ENCODE measurements around the gene MTURN.

Gene MTURN

DNA sequence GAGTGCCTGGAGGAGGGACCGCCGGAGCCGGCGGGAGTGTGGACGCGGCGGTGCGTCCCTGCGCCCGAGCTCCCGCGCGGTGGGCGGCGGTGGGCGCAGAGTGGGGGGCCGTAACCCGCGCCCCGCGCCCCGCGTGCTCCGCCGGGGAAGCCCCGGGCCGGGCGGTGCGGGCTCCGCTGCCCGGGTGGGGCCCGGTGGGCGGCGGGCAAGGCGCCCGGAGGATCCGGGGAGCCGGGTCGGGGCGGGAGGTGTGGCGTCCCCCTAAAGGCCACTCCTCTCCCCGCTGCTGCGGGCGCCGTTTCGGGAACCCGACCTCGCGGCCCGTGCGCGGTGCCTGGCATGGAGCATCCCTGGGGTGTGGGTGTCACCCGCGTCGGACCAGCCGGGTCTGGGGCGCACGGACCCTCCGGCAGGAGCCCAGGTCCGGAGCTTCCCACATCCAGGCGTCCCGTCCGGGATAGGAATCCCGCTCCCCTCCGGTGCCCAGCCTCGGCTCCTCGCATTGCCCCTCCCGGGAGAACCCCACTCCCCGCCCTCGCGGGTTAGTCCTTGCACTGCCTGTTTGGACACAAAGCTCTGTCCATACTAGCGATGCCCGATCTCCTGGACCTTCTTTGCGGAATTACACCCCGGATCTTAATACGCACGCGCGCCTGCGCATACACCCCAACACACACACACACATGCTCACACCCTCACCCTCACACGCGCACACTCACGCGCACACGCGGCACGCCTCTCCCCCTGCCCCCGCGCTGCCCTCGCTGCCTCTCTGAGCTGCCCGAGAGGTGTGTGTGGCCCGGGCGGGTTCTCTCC, 723 bp downstream of the MTURN start:
- Histone ChIP-seq H2AFZ (ENCODE audit: low read depth, low read length, severe bottlenecking) (peak overlapping the region; percentile 93), H3K9me2 (replicated peaks; ENCODE audit: insufficient read depth, low read length) (no peaks in the 10 kb centered on the region), H3F3A (ENCODE audit: insufficient read depth) (0 out of 2 replicates have a peak, but pooled peaks cover 6% of the 10 kb centered on the region), H3K79me2 (ENCODE audit: insufficient read depth, low read length) (no peaks in the 10 kb centered on the region), H4K20me1 (ENCODE audit: low read depth, low read length) (no peaks in the 10 kb centered on the region), H3K4me2 (ENCODE audit: low read depth, low read length, poor library complexity, severe bottlenecking) (peak overlapping the region; percentile 87), H3K9ac (ENCODE audit: low read length) (peak overlapping the region; percentile 51), H3K36me3 (ENCODE audit: low read length) (no peaks in the 10 kb centered on the region), H3K4me3 (ENCODE audit: insufficient read depth, low read length, poor library complexity, severe bottlenecking) (peak overlapping the region; percentile 89), H3K9me3 (ENCODE audit: insufficient read depth, low read length) (no peaks in the 10 kb centered on the region), H3K27ac (ENCODE audit: low read depth, low read length) (no peak overlapping the region), H3K27me3 (ENCODE audit: low read length) (no peaks in the 10 kb centered on the region)
- peak; percentile 91; the same call in 1 of the 2 replicates for TF ChIP-seq EZH2phosphoT487 (conservative IDR thresholded peaks at IDR 0.05; ENCODE audit: low read length)
- TF ChIP-seq, protein P1, sequence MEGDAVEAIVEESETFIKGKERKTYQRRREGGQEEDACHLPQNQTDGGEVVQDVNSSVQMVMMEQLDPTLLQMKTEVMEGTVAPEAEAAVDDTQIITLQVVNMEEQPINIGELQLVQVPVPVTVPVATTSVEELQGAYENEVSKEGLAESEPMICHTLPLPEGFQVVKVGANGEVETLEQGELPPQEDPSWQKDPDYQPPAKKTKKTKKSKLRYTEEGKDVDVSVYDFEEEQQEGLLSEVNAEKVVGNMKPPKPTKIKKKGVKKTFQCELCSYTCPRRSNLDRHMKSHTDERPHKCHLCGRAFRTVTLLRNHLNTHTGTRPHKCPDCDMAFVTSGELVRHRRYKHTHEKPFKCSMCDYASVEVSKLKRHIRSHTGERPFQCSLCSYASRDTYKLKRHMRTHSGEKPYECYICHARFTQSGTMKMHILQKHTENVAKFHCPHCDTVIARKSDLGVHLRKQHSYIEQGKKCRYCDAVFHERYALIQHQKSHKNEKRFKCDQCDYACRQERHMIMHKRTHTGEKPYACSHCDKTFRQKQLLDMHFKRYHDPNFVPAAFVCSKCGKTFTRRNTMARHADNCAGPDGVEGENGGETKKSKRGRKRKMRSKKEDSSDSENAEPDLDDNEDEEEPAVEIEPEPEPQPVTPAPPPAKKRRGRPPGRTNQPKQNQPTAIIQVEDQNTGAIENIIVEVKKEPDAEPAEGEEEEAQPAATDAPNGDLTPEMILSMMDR (IDR thresholded peaks at IDR 0.05; ENCODE audit: insufficient read depth, low read length, poor library complexity, severe bottlenecking): no peak

DNA sequence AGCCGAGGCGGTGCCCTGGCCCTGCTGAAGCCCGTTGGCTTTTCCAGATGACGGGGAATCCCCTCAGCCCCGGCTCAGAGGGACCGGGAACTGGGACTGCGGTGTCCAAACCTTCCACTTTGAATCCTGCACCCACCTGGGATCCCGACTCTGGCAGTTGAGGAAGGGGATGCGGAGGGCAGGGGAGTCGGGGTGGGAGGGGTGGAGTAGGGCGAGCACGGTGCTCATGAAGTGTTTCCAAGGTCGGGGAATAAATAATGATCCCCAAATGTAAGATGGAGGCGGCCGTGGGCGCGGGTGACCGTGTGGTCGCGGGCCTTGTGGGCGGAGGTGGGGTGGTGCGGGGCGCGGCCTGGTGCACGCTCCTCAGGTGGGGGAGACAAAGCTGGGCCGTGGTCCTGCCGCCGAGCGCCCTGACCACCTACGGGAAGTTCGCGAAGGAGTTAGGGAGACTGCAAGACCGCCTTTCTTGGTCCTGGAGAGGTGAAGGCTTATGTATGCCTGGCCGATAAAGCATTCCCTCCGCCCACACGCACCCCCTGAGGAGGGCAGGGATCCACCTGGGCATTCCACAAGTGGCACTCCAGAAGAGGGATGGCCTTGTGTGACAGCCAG, 1.4 kb downstream of the MTURN start:
- peak overlapping the region; percentile 87 for H3K4me2 ChIP-seq (ENCODE audit: low read depth, low read length, poor library complexity, severe bottlenecking)
- peak overlapping the region; percentile 89 for H3K4me3 ChIP-seq (ENCODE audit: insufficient read depth, low read length, poor library complexity, severe bottlenecking)
- no peaks in the 10 kb centered on the region for H3K9me3 ChIP-seq (ENCODE audit: insufficient read depth, low read length)
- H3K36me3 ChIP-seq (ENCODE audit: low read length): no peaks in the 10 kb centered on the region
- no peaks in the 10 kb centered on the region for H3K27me3 ChIP-seq (ENCODE audit: low read length)
- no peak for TF ChIP-seq EZH2phosphoT487 (conservative IDR thresholded peaks at IDR 0.05; ENCODE audit: low read length)
- TF ChIP-seq, protein P1 (IDR thresholded peaks at IDR 0.05; ENCODE audit: insufficient read depth, low read length, poor library complexity, severe bottlenecking): no peak
- no peaks in the 10 kb centered on the region for H3K9me2 ChIP-seq (replicated peaks; ENCODE audit: insufficient read depth, low read length)
- H3K27ac ChIP-seq (ENCODE audit: low read depth, low read length): no peak overlapping the region
- peak overlapping the region; percentile 51 for H3K9ac ChIP-seq (ENCODE audit: low read length)
- H4K20me1 ChIP-seq (ENCODE audit: low read depth, low read length): no peaks in the 10 kb centered on the region
- H2AFZ ChIP-seq (ENCODE audit: low read depth, low read length, severe bottlenecking): peak overlapping the region; percentile 87
- 0 out of 2 replicates have a peak, but pooled peaks cover 6% of the 10 kb centered on the region for H3F3A ChIP-seq (ENCODE audit: insufficient read depth)
- H3K79me2 ChIP-seq (ENCODE audit: insufficient read depth, low read length): no peaks in the 10 kb centered on the region

DNA sequence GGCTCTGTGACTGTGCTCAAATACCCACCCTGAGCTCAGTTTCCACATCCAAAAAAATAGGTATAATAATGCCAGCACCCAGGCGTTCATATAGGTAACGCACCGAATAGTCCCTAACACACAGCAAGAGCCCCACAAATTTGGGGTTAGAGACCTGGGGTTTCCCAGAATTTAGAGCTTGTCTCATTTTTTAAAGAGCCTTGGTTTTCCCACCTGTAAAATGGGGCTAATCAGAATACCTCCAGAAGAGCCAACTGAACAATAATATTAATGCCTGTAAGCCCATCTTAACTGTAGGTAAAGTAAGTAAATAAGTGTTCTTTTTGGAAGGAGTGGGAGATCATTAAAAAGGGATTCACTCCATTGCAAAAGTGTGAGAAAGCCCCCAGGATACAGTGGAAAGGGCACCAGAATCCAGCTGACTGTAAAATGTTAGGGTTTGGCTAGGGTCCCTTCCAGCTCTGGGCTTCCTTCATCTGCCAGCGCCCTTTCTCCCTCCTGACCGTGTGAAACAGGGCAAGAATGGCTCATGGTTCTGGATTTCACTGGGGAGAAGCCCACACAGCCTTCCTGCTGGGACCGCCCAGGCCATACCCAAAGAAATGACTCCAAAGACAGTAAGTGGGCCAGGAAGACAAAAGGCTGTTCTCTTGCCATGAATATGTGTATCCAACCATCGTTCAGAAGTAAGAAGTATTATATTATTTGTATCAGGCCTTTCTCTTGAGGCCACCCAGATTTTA, 2.1 kb downstream of the MTURN start:
- no peaks in the 10 kb centered on the region for H3K79me2 ChIP-seq (ENCODE audit: insufficient read depth, low read length)
- no peak overlapping the region for H2AFZ ChIP-seq (ENCODE audit: low read depth, low read length, severe bottlenecking)
- TF ChIP-seq, protein P1 (IDR thresholded peaks at IDR 0.05; ENCODE audit: insufficient read depth, low read length, poor library complexity, severe bottlenecking): no peak
- no peak for TF ChIP-seq EZH2phosphoT487 (conservative IDR thresholded peaks at IDR 0.05; ENCODE audit: low read length)
- no peaks in the 10 kb centered on the region for H3K36me3 ChIP-seq (ENCODE audit: low read length)
- H3K27me3 ChIP-seq (ENCODE audit: low read length): no peaks in the 10 kb centered on the region
- no peaks in the 10 kb centered on the region for H3K9me3 ChIP-seq (ENCODE audit: insufficient read depth, low read length)
- no peak overlapping the region for H3K9ac ChIP-seq (ENCODE audit: low read length)
- H3K4me2 ChIP-seq (ENCODE audit: low read depth, low read length, poor library complexity, severe bottlenecking): no peak overlapping the region
- 0 out of 2 replicates have a peak, but pooled peaks cover 6% of the 10 kb centered on the region for H3F3A ChIP-seq (ENCODE audit: insufficient read depth)
- H3K4me3 ChIP-seq (ENCODE audit: insufficient read depth, low read length, poor library complexity, severe bottlenecking): no peak overlapping the region
- no peaks in the 10 kb centered on the region for H4K20me1 ChIP-seq (ENCODE audit: low read depth, low read length)
- H3K9me2 ChIP-seq (replicated peaks; ENCODE audit: insufficient read depth, low read length): no peaks in the 10 kb centered on the region
- H3K27ac ChIP-seq (ENCODE audit: low read depth, low read length): no peak overlapping the region
